ENCODE data around the gene SYS1. TPM values are rescaled to one million over a fixed set of nuclear protein-coding genes. Genes with fewer than 3 reads are reported as not detected.
A peak's percentile ranks its signal among the peaks of the same experiment; 100 is the strongest.

Gene SYS1
- total RNA-seq, 1 experiment from 2014 or later = 20.5 TPM

- H3K36me3 ChIP-seq (ENCODE audit: control insufficient read depth in 1 of 2, insufficient read depth in 2 of 2, low read length in 2 of 2) = peaks cover 1 to 19% of the 10 kb centered on the region in 2 experiments; a peak in 2 of 4 replicates
- H3K27ac ChIP-seq (ENCODE audit: low read depth, low read length) = peak overlapping the region; percentile 84; the same call in 1 of the 2 replicates
- ATAC-seq = no peak
- H3K79me2 ChIP-seq (ENCODE audit: insufficient read depth, low read length) = peaks cover 100% of the 10 kb centered on the region
- peaks cover 90 to 100% of the 10 kb centered on the region in 2 experiments for H3K4me1 ChIP-seq (ENCODE audit: control insufficient read depth in 1 of 2, insufficient read depth in 2 of 2, low read length in 2 of 2)
- no peak for DNase-seq (ENCODE audit: low read depth, low spot score)
- no peak overlapping the region for H3K4me3 ChIP-seq (replicated peaks in 1 of 2; ENCODE audit: low read depth in 1 of 2, low read length in 2 of 2)
- intact Hi-C loops (cut with micrococcal nuclease) = no loop called here
- no peak for TF ChIP-seq SP1 (IDR thresholded peaks at IDR 0.05; ENCODE audit: low read depth)
- no peak for TF ChIP-seq CEBPB (IDR thresholded peaks at IDR 0.05; ENCODE audit: low read depth)
- TF ChIP-seq MAX (IDR thresholded peaks at IDR 0.05) = no peak
- TF ChIP-seq CBX3 (IDR thresholded peaks at IDR 0.05; ENCODE audit: low read depth) = no peak
- no peak for TF ChIP-seq FOSL1 (IDR thresholded peaks at IDR 0.05; ENCODE audit: low read depth)
- TF ChIP-seq SRF (IDR thresholded peaks at IDR 0.05; ENCODE audit: low read depth) = no peak
- H3K9me3 ChIP-seq (ENCODE audit: control insufficient read depth in 1 of 2, insufficient read depth in 1 of 2, low read depth in 1 of 2, low read length in 2 of 2) = no peaks in the 10 kb centered on the region
- H3K9ac ChIP-seq (ENCODE audit: low read length) = peak overlapping the region; percentile 80
- ChIA-PET CTCF (interaction anchor here (1.0 kb wide), 1 partner anchor 34 kb away, joined by 3 read pairs; no protein-coding TSS in a partner anchor), RAD21 (ENCODE audit: low non-redundant PET in 1 of 2, low total read pairs in 2 of 2, uncharacterized antibody in 2 of 2, unreplicated experiment in 2 of 2) (no interaction called here), POLR2A (interaction anchor here (1.4 kb wide), 1 partner anchor 19 kb away, joined by 3 read pairs; no protein-coding TSS in a partner anchor)
- H4K20me1 ChIP-seq (ENCODE audit: insufficient read depth) = 0 out of 2 replicates have a peak, but pooled peaks cover 3% of the 10 kb centered on the region
- H3K27me3 ChIP-seq (ENCODE audit: insufficient read depth, low read length) = no peaks in the 10 kb centered on the region
- peak overlapping the region; percentile 91 for H3K4me2 ChIP-seq (ENCODE audit: low read length)
- H2AFZ ChIP-seq (ENCODE audit: low read depth, low read length, poor library complexity, severe bottlenecking) = no peak overlapping the region
- BruUV-seq (replicated peaks) = no TSS peak
- no peaks in the 10 kb centered on the region for H3K9me2 ChIP-seq (ENCODE audit: insufficient read depth)
These were observed 22.6 kb upstream of the SYS1 start for GRCh38 chr20:45340236-45340847.

- no TSS peak for BruUV-seq (replicated peaks)
- Histone ChIP-seq H3K27ac (ENCODE audit: low read depth, low read length) (peak overlapping the region; percentile 82; the same call in 1 of the 2 replicates), H3K27me3 (ENCODE audit: insufficient read depth, low read length) (no peaks in the 10 kb centered on the region), H3K36me3 (ENCODE audit: control insufficient read depth in 1 of 2, insufficient read depth in 2 of 2, low read length in 2 of 2) (peaks cover 0 to 13% of the 10 kb centered on the region in 2 experiments; a peak in 2 of 4 replicates), H3K9me3 (ENCODE audit: control insufficient read depth in 1 of 2, insufficient read depth in 1 of 2, low read depth in 1 of 2, low read length in 2 of 2) (no peaks in the 10 kb centered on the region), H3K9ac (ENCODE audit: low read length) (peak overlapping the region; percentile 80), H2AFZ (ENCODE audit: low read depth, low read length, poor library complexity, severe bottlenecking) (no peak overlapping the region), H4K20me1 (ENCODE audit: insufficient read depth) (0 out of 2 replicates have a peak, but pooled peaks cover 3% of the 10 kb centered on the region), H3K4me1 (ENCODE audit: control insufficient read depth in 1 of 2, insufficient read depth in 2 of 2, low read length in 2 of 2) (peaks cover 96 to 100% of the 10 kb centered on the region in 2 experiments), H3K4me3 (replicated peaks in 1 of 2; ENCODE audit: low read depth in 1 of 2, low read length in 2 of 2) (no peak overlapping the region), H3K79me2 (ENCODE audit: insufficient read depth, low read length) (peaks cover 100% of the 10 kb centered on the region), H3K4me2 (ENCODE audit: low read length) (peak overlapping the region; percentile 91), H3K9me2 (ENCODE audit: insufficient read depth) (no peaks in the 10 kb centered on the region)
- ChIA-PET CTCF (interaction anchor here (1.0 kb wide), 1 partner anchor 33 kb away, joined by 3 read pairs; no protein-coding TSS in a partner anchor), POLR2A (interaction anchor here (0.6 to 2.1 kb wide), 3 partner anchors 8 to 22 kb away, joined by 3 to 4 read pairs (median 4); partner anchors contain the start of gene SYS1), RAD21 (ENCODE audit: low non-redundant PET in 1 of 2, low total read pairs in 2 of 2, uncharacterized antibody in 2 of 2, unreplicated experiment in 2 of 2) (no interaction called here)
- no peak for DNase-seq (ENCODE audit: low read depth, low spot score)
- intact Hi-C loops (cut with micrococcal nuclease) = no loop called here
- no peak for ATAC-seq
- TF ChIP-seq ZNF274 (IDR thresholded peaks at IDR 0.05; ENCODE audit: low read depth, low read length) (no peak), EZH2phosphoT487 (IDR thresholded peaks at IDR 0.05; ENCODE audit: borderline replicate concordance) (no peak), FOSL1 (IDR thresholded peaks at IDR 0.05; ENCODE audit: low read depth) (no peak), EZH2 (IDR thresholded peaks at IDR 0.05) (no peak), YY1 (IDR thresholded peaks at IDR 0.05; ENCODE audit: extremely low read depth, insufficient replicate concordance, low read depth, low read length) (no peak), POLR2A (IDR thresholded peaks at IDR 0.05; ENCODE audit: borderline replicate concordance, extremely low read depth, insufficient read depth, insufficient read length) (no peak), SRF (IDR thresholded peaks at IDR 0.05; ENCODE audit: low read depth) (no peak), POLR2AphosphoS5 (IDR thresholded peaks at IDR 0.05; ENCODE audit: low read depth, low read length) (no peak), SIN3A (IDR thresholded peaks at IDR 0.05; ENCODE audit: low read depth) (no peak), JUND (IDR thresholded peaks at IDR 0.05) (no peak), ZFX (IDR thresholded peaks at IDR 0.05) (no peak), CTCF (IDR thresholded peaks at IDR 0.05 in 2 of 3, conservative IDR thresholded peaks at IDR 0.05 in 1 of 3; ENCODE audit: borderline replicate concordance in 1 of 3, insufficient read depth in 1 of 3, low read depth in 2 of 3, low read length in 2 of 3) (no peak), ZBTB33 (IDR thresholded peaks at IDR 0.05; ENCODE audit: extremely low read depth, insufficient replicate concordance, low read length) (no peak)
These were observed 22.0 kb upstream of the SYS1 start for GRCh38 chr20:45340951-45341350.
